NB4 (cell line): ENCODE results near the gene EIF3J.

ENCODE experiments used
- CTCF ChIP-seq: IDR thresholded peaks from one replicate; pipeline ENCODE4 v1.5.1; 2012; ENCODE audit warnings: low read depth, low read length
- POLR2A ChIP-seq: IDR thresholded peaks from 2 replicates; pipeline ENCODE4 v1.6.1; 2011; ENCODE audit warnings: mild to moderate bottlenecking; ENCODE audit not compliant: insufficient read length; ENCODE audit errors: extremely low read depth
- TF ChIP-seq, protein P1 (sequence below): IDR thresholded peaks from 2 replicates; pipeline ENCODE4 v1.6.1; 2011; ENCODE audit warnings: low read depth, low read length

GRCh38 chr15:44532689-44533088, 4.3 kb upstream of the EIF3J start:
- TF ChIP-seq CTCF = peak; percentile 0
- TF ChIP-seq, protein P1, sequence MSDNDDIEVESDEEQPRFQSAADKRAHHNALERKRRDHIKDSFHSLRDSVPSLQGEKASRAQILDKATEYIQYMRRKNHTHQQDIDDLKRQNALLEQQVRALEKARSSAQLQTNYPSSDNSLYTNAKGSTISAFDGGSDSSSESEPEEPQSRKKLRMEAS = no peak
- TF ChIP-seq POLR2A = no peak
